K562 (cell line): ENCODE measurements around the gene SLC35E3. TPM values are rescaled to one million over a fixed set of nuclear protein-coding genes. Genes with fewer than 3 reads are reported as not detected.

Experiments used
- CBFA2T2 ChIP-seq: fragments of 450-650 bp; conservative IDR thresholded peaks from 2 replicates; pipeline ENCODE4 v1.6.1; 2017; ENCODE audit warnings: mild to moderate bottlenecking
- CC2D1A ChIP-seq: fragments of 450-650 bp; IDR thresholded peaks from 2 replicates; pipeline ENCODE4 v1.6.1; 2017; ENCODE audit warnings: mild to moderate bottlenecking
- EP300 ChIP-seq: IDR thresholded peaks from 2 replicates; pipeline ENCODE4 v1.6.1; 2012; ENCODE audit warnings: low read length, improper control_type of control experiment
- FOXM1 ChIP-seq, 2 experiments: fragments of 450-650 bp in 1 of 2; sonication (generic) in 1 of 2; formaldehyde crosslinking in 1 of 2; IDR thresholded peaks; 2 replicates each; pipeline versions ENCODE4 v1.6.1 to v1.9.0; 2017 to 2022; ENCODE audit warnings: low read depth in 2 of 2, mild to moderate bottlenecking in 2 of 2, missing genetic modification reagents in 1 of 2, moderate library complexity in 1 of 2
- MAZ ChIP-seq, 2 experiments: fragments of 450-650 bp in 1 of 2; sonication (generic) in 1 of 2; formaldehyde crosslinking; IDR thresholded peaks in 1 of 2; conservative IDR thresholded peaks in 1 of 2; 2 replicates each; pipeline versions ENCODE4 v1.4.0 to v1.5.0; 2020; ENCODE audit warnings: mild to moderate bottlenecking in 1 of 2, missing genetic modification reagents in 1 of 2
- MTA2 ChIP-seq: fragments of 450-650 bp; IDR thresholded peaks from 2 replicates; pipeline ENCODE4 v1.6.1; 2016; ENCODE audit warnings: low read depth
- NCOR1 ChIP-seq: fragments of 450-650 bp; IDR thresholded peaks from 2 replicates; pipeline ENCODE4 v1.6.1; 2016; ENCODE audit warnings: mild to moderate bottlenecking, moderate library complexity
- SOX6 ChIP-seq: fragments of 450-650 bp; IDR thresholded peaks from 2 replicates; pipeline ENCODE4 v1.6.1; 2014; ENCODE audit warnings: mild to moderate bottlenecking
- ZNF282 ChIP-seq: sonication (generic); formaldehyde crosslinking; IDR thresholded peaks from 2 replicates; pipeline ENCODE4 v1.8.1; 2023; ENCODE audit warnings: missing genetic modification reagents
- polyA plus RNA-seq, 8 experiments: library from polyadenylated mRNA; depleted of rRNA in 4 of 8; stranded (reverse) in 5 of 8; unstranded in 3 of 8; fragments of >200 nt; fragmentation: Nextera tagmentation in 2 of 8; fragmentation: Illumina TruSeq in 1 of 8; extraction: Ambion mirVana in 2 of 8; extraction: Trizol in 1 of 8; gene quantifications; 2 replicates each; pipeline versions ENCODE4 v1.2.1 to v1.2.3, GENCODE V29; 2011 to 2014; ENCODE audit warnings: inconsistent platforms in 1 of 8, missing spikeins in 1 of 8
- total RNA-seq, 7 experiments: library from RNA; depleted of rRNA in 6 of 7; stranded (reverse); fragments of >200 nt in 6 of 7; fragmentation: Illumina TruSeq in 2 of 7; extraction: Trizol in 2 of 7; gene quantifications; 2 replicates each; pipeline versions ENCODE4 v1.2.1 to v1.2.3, GENCODE V29; 2011 to 2021; ENCODE audit warnings: low replicate concordance in 1 of 7
- TF ChIP-seq, protein P1 (sequence below): IDR thresholded peaks from 2 replicates; pipeline ENCODE4 v1.6.1; 2012; ENCODE audit warnings: low read depth, low read length, improper control_type of control experiment, borderline replicate concordance

Gene SLC35E3
- total and polyA plus RNA-seq, 9 of the 15 experiments (the other 6 are each of a cell fraction or from before 2014, with no cell fraction given), result 1.2 to 5.9 (median 3.8) TPM

DNA sequence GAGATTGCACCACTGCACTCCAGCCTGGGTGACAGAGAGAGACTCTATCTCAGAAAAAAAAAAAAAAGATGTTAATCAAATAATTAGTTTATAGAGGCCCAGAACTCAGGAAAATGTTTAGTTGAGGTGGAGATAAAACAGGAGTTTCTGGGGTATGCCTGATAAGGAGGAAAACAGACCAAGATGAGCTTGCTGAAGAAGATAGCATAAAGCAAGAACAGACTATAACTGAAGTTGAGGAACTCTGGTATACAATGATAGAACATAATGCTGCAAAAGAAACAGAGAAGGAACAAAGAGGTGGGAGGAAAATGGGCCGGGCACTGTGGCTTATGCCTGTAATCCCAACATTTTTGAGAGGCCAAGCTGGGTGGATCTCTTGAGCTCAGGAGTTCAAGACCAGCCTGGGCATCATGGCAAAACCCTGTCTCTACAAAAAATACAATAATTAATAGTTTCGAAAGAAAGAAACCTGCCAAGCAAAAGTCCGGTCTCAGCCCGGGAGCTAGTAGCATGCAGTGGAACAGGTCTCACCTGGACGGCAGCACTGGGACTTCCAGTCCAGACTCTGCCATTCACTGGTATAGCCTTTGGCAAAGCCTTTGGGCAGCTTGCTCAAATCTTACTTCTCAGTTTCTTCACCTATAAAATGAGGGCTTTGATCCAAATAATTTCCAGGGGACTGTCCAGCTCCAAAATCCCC lies 25.4 kb downstream of the SLC35E3 start (continued):
- peak; percentile 88 for TF ChIP-seq SOX6
- TF ChIP-seq MAZ (CRISPR knock-in tag; conservative IDR thresholded peaks at IDR 0.05 in 1 of 2, IDR thresholded peaks at IDR 0.05 in 1 of 2), result no peak
- peak; percentile 82 for TF ChIP-seq NCOR1
- peak; percentile 52; the same call in 1 of the 2 replicates for TF ChIP-seq EP300
- TF ChIP-seq CBFA2T2, result peak; percentile 87
- peak; percentile 63; the same call in 1 of the 2 replicates for TF ChIP-seq FOXM1 (IDR thresholded peaks at IDR 0.05; ENCODE audit: low read depth)
- TF ChIP-seq FOXM1 (CRISPR knock-in tag; IDR thresholded peaks at IDR 0.05; ENCODE audit: low read depth), result no peak
- TF ChIP-seq MTA2, result peak; percentile 77
- TF ChIP-seq, protein P1, sequence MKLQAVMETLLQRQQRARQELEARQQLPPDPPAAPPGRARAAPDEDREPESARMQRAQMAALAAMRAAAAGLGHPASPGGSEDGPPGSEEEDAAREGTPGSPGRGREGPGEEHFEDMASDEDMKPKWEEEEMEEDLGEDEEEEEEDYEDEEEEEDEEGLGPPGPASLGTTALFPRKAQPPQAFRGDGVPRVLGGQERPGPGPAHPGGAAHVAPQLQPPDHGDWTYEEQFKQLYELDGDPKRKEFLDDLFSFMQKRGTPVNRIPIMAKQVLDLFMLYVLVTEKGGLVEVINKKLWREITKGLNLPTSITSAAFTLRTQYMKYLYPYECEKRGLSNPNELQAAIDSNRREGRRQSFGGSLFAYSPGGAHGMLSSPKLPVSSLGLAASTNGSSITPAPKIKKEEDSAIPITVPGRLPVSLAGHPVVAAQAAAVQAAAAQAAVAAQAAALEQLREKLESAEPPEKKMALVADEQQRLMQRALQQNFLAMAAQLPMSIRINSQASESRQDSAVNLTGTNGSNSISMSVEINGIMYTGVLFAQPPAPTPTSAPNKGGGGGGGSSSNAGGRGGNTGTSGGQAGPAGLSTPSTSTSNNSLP, result no peak; the same call in 1 of the 2 replicates
- TF ChIP-seq ZNF282 (CRISPR knock-in tag), result no peak
- TF ChIP-seq CC2D1A, result peak; percentile 67; the same call in 1 of the 2 replicates
